ENCODE measurements around the gene APOB.

APOB gene

DNA sequence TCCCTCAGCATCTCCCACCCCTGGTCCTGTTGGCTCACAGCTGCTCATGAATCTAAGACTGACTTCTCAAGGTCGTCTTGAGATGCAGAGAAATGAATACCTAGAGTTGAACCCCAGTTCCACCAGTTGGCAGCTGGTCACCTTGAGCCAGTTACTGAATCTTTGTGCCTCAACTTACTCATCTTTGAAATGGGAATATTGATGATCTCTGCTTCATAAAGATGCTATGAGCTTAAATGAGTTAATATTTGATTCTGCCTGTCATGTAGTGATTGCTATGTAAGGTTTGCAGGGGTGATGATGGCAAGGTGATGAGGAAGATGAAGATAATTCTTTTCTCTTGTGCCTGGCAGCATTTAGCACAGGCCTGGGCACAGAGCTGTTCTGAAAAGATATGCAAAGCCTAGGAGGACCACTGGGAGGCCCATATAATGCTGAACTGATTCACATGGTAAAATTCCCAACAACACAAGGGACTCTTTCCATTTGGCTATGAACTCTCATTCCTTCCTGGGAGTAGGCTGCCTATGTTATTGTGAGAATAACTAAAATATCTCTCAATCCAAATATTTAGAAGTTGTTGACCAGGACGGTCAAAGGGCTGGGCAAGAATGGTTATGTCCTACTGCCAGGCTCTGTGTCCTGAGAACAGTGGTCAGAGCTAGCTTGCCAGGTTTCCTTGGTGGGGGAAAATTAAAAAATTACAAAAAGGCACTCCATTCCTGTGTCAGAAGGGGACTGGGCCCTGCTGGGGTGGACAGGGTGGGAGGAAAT lies 70.9 kb downstream of the APOB start:
- DNase-seq (ENCODE audit: low read depth, low spot score): no peak

DNA sequence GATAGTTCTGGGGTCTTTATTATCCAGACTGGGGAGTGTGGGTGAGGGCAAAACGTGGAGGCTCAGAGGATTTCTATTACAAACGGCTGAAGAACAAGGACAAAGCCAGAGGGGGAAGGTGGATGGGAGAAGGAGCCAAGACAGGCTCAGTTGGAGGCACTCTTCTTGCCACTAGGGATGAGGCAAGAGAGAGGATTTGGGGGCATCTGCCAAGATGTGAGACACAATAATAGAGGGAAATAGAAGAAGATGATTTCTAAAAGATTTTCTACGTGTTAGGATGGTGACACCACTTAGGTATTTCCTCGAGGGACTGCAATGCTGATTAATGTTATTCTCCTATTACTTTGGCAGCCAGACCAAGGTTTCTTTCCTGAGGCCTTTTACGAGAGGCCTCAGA lies 71.8 kb downstream of the APOB start:
- no peak for DNase-seq (ENCODE audit: low read depth, low spot score)

DNA sequence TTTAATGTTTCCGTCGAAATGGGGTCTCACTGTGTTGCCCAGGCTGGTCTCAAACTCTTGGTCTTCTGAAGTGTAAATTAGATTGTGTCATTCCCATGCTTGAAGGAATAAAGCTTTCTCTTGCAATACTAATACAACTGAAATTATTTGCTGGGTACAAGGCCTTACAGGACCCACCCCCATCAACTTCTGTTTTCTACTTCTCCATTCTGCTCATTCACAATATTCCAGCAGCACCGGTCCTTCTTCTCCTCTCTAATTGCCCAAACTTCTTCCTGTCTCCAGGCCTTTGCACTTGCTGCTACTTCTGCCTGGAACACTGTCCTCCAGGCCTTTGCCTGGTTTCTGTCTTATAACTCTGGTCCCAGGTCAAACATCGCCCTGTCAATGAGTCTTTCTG lies 73.8 kb downstream of the APOB start:
- DNase-seq (ENCODE audit: low read depth, low spot score): no peak

DNA sequence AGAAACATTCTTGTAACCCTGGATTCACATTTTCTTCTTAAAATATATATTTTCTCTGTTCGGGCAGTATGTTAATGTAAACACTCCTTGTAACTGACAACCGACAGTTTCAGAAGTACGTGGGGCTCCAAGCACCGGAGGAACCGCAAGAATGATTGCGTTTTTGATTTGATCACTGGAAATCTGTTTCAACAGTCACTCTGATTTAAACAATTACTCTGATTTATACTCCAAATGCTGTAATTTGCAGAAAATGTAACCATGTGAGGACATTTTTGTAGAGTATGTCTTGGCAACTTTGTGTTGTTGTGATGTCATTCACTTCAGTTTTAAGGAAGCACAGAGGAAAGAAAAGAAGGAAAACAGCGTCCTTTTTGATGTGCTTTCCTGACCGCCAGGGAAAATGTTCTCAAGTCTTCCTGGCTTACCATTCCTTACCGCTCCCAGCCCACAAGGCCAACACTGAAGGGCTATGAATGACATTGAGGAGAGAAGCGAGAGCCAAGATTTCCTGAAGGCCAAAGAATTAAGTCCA lies 77.7 kb downstream of the APOB start:
- no peak for DNase-seq (ENCODE audit: low read depth, low spot score)

DNA sequence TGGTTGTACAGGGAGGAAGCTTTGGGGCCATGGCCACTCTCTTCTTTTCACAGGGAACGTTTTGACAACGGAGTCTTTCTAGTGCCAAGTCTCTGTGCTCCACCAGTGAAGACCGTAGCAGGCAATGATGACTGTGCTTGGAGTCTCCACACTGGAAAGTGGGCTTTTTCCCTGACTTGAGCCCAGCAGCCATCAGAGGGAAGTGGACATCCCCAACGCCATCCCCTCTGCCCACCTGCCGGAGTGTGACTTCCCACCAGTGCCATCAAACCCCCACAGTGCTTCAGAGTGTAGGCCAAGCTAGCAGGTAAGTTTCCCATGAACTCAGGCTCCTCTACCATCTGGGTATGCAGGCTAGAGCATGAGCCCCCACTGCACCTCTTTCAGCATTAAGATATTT lies 78.7 kb downstream of the APOB start:
- no peak for DNase-seq (ENCODE audit: low read depth, low spot score)

DNA sequence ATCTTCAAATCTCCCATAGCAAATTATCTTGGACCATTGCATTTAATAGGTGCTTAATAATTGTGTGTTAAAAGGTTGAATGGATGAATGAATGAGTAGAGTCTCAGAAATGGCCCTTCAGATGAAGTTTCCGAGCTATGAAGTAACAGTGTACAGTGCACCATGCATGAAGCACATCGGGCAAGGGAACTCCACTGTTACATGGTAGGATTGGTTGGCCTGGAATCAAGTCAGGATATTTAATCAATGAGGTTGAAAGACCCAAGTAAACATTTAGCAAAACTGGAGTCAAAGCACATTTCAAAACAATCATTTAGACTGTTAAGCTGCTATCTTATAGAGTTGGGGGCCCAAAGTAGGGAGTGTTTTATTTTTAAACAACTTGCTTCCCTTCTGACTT lies 80.0 kb downstream of the APOB start:
- DNase-seq (ENCODE audit: low read depth, low spot score): no peak

DNA sequence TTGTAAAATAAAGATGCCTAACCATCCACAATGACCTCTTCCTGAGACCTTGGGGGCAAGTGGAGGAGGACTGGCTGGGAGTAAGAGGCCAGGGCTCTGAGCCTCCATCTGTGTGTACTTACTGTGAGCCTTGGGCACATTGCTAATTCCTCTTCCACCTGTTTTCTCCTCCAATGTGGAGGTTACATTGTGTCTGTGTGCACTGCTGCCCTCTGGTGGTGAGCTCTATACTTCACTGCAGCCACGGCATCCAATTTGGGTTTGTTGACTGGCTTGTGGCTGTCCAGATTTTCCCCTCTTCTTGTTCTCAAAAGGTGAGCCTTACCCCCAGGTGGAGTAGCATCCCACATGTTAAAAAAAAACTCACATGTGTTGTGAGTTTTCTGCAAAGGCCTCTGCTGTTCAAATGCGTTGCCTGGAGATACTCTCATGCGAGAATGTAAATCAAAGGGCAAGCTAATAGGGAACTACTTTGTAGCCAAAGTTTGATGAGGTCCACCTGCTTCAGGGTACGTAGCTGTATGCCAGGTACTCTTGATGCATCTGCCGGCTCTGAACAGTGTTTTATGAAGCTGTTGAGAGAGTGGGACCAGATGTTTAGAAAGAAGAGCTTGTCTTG lies 80.8 kb downstream of the APOB start:
- no peak for DNase-seq (ENCODE audit: low read depth, low spot score)

DNA sequence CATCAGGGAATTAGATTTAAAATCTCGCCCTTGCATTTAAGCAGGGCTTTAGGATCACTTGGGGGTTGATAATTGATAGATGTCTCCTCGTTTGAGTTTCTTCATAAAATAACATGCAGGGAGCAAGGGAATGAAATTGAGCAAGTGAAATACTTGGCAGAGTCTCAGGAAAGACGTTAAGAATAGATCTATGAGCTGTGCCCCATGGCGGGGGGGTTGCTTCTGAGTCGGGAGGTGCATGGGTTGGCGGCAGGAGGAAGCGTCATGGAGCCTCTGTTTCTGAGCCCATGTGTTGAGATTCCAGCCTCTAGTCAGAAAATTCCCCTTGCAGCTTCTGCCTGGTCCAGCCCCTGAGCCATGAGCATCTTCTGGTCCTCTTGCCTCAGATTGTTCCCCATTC lies 82.0 kb downstream of the APOB start:
- DNase-seq (ENCODE audit: low read depth, low spot score): no peak

DNA sequence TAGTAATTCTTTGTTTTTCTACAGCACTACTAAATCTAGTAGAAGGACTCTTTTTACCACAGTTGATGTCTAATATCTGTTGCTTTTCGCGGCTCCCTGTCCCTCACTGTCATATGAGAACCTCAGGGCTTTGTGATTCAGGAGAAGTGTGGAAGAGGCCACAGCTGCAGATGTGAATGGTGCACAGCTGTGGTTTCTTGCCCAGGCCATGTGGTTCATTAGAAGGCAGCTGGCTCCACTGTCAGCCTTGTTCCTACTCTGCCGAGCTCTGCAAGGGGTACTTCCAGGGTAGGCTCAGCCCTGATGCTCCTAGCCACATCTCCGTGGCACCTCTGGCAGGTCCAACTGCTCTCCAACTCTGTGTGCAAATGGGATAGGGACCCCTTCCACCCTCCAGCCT lies 83.9 kb downstream of the APOB start:
- DNase-seq (ENCODE audit: low read depth, low spot score): no peak

DNA sequence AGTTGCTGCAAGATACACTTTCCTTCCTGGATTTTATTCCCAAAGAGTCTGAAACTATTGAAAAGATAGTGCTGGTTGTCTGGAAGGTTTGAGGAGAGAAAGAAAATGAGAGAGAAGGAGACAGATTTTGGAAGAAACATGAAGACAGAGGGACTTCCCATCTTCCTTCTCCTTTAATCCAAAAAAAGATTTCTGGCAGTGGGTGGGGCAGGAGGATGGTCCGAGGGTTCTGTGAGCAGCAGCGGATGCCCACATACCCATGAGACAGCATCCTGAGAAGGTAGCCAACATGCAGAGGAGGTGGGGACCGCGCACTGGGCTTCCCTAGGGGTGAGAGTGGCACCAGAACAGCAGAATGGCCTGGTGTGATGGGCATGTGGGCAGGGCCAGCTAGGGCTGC lies 84.6 kb downstream of the APOB start:
- DNase-seq (ENCODE audit: low read depth, low spot score): no peak

DNA sequence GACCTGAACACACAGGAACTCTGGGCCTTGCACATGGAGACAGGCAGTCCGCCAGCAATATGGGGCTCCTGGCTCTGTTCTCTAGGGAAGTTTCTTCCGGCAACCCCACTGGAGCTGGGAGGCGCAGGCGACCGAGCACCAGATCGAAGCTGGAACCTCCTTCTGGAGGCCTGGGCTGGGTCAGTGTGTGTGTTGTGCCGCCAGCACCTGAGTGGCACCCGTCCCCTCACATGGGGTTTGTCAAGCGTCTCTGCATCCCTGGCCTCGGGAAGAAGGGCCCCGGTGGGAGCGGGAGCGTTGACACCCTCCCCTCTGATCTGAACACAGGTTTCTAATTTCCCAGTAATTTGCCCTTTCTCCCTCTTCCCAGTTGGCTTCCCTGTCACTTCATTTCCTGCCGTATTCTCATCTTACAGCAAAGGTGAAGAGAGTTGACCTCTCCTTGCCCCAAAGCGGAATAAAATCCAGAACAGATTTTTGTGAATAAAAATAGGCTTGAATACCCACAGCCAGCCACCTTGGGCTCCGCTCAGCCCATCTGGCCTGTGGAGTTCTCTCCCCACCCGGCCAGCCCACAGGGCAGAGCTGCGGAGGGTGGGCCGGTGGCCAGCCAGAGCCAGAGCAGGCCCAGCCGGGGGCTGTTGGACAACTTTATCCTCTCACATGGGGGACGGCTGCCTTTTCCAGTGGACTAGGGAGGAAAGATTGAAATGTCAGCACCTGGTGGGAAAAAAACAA lies 85.9 kb downstream of the APOB start:
- no peak for DNase-seq (ENCODE audit: low read depth, low spot score)

DNA sequence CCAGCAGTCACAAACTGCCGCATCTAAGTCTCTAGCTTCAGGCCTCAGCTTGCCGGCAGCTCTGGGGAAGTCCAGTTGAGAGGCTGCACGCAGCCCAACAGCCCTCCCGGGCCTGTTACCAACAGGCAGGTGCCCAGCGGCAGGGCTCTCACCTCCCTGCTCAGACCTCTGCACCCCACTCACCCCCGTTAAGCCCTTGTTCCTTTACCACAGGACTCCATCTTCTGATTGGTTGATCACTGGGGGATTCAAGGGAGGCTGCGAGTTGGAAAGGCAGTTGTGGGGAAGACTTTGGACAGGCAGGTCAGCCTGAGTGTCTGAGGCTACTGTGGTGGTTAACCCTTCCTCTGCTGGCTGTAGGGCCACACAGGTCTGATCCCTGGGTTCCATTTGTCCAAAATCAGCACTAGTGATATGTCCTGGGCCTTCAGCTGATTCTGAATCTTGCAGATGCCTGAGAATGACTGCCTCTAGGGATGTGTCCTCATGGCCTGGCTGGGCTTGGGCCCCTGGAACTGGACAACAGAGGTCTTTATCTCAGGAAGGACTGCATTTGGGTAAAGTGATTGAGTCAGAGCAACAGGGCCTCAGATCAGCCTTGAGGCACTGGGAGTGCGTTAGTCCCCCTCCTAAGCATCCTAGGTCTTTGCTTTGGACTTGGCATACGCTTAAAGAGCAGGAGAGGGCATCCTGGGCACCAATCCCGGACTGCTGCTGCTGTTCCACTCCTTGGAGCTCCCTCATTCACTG lies 88.4 kb downstream of the APOB start:
- DNase-seq (ENCODE audit: low read depth, low spot score): no peak

DNA sequence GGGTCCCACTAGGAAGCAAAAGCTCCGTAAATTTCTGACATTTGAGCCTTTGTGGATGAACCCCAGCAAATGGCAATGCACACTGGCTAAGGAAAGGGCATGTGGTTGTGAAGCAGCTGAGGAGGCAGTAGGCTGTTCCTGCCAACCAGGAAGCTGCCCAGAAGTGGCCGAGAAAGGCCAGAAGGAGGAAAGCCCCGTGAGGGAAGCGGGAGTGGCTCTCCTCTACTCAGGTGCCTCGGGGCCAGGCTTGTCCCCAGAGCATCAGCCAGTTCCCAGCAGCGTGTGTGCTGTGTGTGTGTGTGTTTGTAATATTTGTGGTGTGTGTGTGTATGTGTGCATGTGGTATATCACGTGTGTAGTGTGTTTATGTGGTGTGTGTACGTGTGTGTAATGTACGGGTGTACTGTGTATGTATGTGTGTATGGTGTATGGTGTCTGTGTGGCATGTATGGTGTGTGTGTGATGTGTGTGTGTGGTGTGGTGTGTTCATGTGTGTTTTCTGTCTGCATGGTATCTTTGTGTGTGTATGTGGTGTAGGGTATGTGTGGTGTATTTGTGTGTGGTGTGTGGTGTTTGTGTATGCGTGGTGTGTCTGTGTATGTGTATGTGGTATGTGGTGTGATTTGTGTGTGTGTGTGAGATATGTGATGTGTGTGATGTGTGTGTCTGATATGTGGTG lies 90.6 kb downstream of the APOB start:
- no peak for DNase-seq (ENCODE audit: low read depth, low spot score)
